ENCODE data around the gene NME5. TPM values are rescaled to one million over a fixed set of nuclear protein-coding genes. Genes with fewer than 3 reads are reported as not detected.
"Not testable (repeated sequence)": the region's sequence is repeated elsewhere in the genome, so short reads cannot be mapped to it uniquely, and the experiment has no call there.

Gene NME5
- total RNA-seq, 2 donors from 2014 or later = 5.8 to 6.6 TPM

DNA sequence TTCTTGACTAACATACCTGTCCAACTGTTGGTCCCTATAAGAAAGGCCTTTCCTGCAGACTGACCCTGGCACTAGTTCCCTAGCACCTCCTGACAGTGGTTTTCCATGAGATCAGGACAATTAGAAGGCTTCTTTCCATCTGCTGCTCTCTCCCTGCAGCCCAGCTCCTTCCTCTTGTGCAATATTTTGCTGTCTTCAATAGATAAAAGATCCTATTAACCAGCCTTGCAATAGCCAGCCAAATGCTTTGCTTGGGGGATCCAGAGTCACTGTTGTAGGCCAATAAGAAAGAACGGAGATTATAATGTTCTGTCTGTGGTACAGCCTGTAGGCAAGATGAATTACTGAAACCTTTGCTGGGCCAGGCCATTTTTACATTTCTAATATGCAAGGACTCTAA is 18.4 kb upstream of the NME5 start:
- H3K36me3 ChIP-seq = peaks cover 0 to 28% of the 10 kb centered on the region in 2 donors

GRCh38 chr5:138155977-138156376 is 16.7 kb upstream of the NME5 start:
- peaks cover 0 to 15% of the 10 kb centered on the region in 2 donors for H3K36me3 ChIP-seq
- H3K27ac ChIP-seq; H3K4me3 ChIP-seq; H3K27me3 ChIP-seq (replicated peaks; ENCODE audit: insufficient read depth); H3K4me1 ChIP-seq (replicated peaks); H3K9me3 ChIP-seq; DNase-seq (ENCODE audit: low spot score); intact Hi-C loops (cut with DNase I): not testable (repeated sequence)
- WGBS = 94% methylated on average over 9 of the region's 9 CpGs

More for the DNA sequence above, 18.4 kb upstream of the NME5 start:
- Histone ChIP-seq H3K4me3 (no peak overlapping the region), H3K4me1 (replicated peaks) (no peaks in the 10 kb centered on the region), H3K27ac (no peak overlapping the region), H3K9me3 (no peaks in the 10 kb centered on the region), H3K27me3 (replicated peaks; ENCODE audit: insufficient read depth) (no peaks in the 10 kb centered on the region)
- intact Hi-C loops (cut with DNase I) = no loop called here
- TF ChIP-seq POLR2A (IDR thresholded peaks at IDR 0.05) = no peak
- no peak for TF ChIP-seq POLR2AphosphoS5 (IDR thresholded peaks at IDR 0.05)
- TF ChIP-seq CTCF (IDR thresholded peaks at IDR 0.05) = no peak
- DNase-seq (ENCODE audit: low spot score) = no peak
- 100% methylated on average over 1 of the region's 1 CpG for WGBS

DNA sequence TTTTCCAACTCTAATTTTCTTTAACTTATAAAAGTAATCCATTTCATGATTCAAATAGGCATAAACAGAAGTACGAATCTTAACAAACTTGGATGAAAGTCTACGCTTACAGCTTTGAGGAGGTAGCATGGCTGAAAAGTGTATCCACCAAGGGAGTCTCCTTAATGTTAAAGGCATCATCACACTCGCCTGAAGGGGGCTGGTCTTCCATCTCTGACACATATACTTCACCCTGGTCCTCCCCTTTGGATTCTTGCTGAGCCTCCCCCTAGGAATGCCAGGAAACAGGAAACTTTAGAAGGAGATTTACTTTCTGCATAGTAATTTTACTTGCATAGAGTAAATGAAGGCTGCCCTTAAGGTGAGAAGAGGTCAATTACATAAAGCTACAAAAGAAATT is 10.3 kb upstream of the NME5 start:
- H3K4me1 ChIP-seq (replicated peaks) = no peaks in the 10 kb centered on the region
- H3K36me3 ChIP-seq = no peaks in the 10 kb centered on the region
- no peaks in the 10 kb centered on the region for H3K9me3 ChIP-seq
- no peak overlapping the region for H3K27ac ChIP-seq
- intact Hi-C loops (cut with DNase I) = no loop called here
- H3K4me3 ChIP-seq = no peak overlapping the region
- no peak for TF ChIP-seq POLR2A (IDR thresholded peaks at IDR 0.05)
- TF ChIP-seq POLR2AphosphoS5 (IDR thresholded peaks at IDR 0.05) = no peak
- no peak for TF ChIP-seq CTCF (IDR thresholded peaks at IDR 0.05)
- no peak for DNase-seq (ENCODE audit: low spot score)
- 46% methylated on average over 3 of the region's 3 CpGs for WGBS
- H3K27me3 ChIP-seq (replicated peaks; ENCODE audit: insufficient read depth) = no peaks in the 10 kb centered on the region

- H3K27ac ChIP-seq = no peak overlapping the region
- intact Hi-C loops (cut with DNase I) = no loop called here
- DNase-seq (ENCODE audit: low spot score) = no peak
- no peaks in the 10 kb centered on the region for H3K9me3 ChIP-seq
- no peaks in the 10 kb centered on the region for H3K4me1 ChIP-seq (replicated peaks)
- H3K4me3 ChIP-seq = no peak overlapping the region
- no peaks in the 10 kb centered on the region for H3K27me3 ChIP-seq (replicated peaks; ENCODE audit: insufficient read depth)
- no peak for TF ChIP-seq POLR2AphosphoS5 (IDR thresholded peaks at IDR 0.05)
- TF ChIP-seq CTCF (IDR thresholded peaks at IDR 0.05) = no peak
- TF ChIP-seq POLR2A (IDR thresholded peaks at IDR 0.05) = no peak
- no peaks in the 10 kb centered on the region for H3K36me3 ChIP-seq
- 68% methylated on average over 1 of the region's 1 CpG for WGBS
Observed at GRCh38 chr5:138148811-138149210, 9.6 kb upstream of the NME5 start.

GRCh38 chr5:138143578-138143977 is 4.3 kb upstream of the NME5 start:
- intact Hi-C loops (cut with DNase I); H3K4me1 ChIP-seq (replicated peaks); H3K4me3 ChIP-seq; H3K36me3 ChIP-seq; H3K9me3 ChIP-seq; DNase-seq (ENCODE audit: low spot score); H3K27ac ChIP-seq; H3K27me3 ChIP-seq (replicated peaks; ENCODE audit: insufficient read depth): not testable (repeated sequence)
- WGBS = 92% methylated on average over 6 of the region's 6 CpGs

DNA sequence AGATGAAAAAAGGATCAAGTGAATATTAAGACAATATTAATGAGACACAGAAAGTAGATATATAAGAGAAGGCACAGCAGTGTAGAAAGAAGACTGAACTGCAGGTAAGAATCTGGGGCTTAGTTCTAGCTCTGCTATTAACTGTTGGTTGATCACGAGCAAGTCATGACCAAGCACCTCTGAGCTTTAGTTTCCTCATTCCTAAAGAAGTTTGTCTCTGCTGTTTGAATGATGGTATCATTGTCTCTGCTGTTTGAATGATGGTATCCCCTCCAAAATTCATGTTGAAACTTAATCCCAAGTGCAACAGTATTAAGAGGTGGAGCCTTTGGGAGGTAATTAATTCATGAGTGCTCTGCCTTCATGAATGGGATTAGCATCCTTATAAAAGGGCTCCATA is 2.5 kb upstream of the NME5 start:
- no peaks in the 10 kb centered on the region for H3K9me3 ChIP-seq
- no peaks in the 10 kb centered on the region for H3K36me3 ChIP-seq
- no peaks in the 10 kb centered on the region for H3K4me1 ChIP-seq (replicated peaks)
- H3K4me3 ChIP-seq = no peak overlapping the region
- no peak for TF ChIP-seq POLR2A (IDR thresholded peaks at IDR 0.05)
- 33% methylated on average over 1 of the region's 1 CpG for WGBS
- DNase-seq (ENCODE audit: low spot score) = no peak
- intact Hi-C loops (cut with DNase I) = no loop called here
- no peaks in the 10 kb centered on the region for H3K27me3 ChIP-seq (replicated peaks; ENCODE audit: insufficient read depth)
- H3K27ac ChIP-seq = no peak overlapping the region

Measured in prostate gland (tissue), 2 donors.